Measurements from ENCODE around the gene XPR1.
"Not testable (repeated sequence)": the region's sequence is repeated elsewhere in the genome, so short reads cannot be mapped to it uniquely, and the experiment has no call there.

The XPR1 gene

DNA sequence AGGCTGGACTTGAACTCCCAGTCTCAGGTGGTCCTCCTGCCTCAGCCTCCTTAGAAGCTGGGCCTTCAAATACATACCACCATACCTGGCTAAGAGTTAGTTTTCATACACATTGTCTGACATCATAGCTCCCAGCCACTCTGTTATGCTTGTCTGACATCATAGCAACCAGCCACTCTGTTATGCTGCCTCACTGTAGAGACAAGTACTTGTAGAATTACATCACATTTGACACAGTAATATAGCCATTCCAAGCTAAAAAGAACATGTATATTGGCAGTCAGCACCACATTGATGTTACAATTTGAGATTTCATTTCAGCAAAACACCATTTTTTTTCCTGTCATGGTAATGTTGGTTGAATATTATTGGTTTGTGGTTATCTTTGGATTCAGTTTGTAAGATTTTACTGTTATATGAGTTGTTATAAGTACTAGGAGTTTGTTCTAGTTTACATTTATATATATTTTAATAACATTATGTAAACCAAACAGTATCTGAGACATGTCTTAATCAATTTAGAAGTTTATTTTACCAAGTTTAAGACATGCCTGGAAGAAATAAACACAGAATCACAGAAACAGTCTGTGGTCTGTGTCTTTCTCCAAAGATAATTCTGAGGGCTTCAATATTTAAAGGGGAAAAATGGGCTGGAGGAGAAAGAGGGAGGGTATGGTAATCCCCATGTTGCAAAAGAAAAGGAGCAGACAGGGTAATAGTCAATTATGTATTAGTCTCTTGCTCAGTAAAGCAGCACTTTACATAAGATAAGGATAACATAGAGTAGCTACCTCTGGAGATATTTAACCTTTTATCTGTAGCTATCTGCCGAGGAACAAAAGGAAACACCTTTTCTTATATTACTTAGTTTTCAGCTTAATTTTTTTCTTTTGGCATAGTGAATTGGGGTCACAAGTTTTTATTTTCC is 43.0 kb downstream of the XPR1 start:
- in situ Hi-C loops (cut with HindIII; ENCODE audit: low pct_unique_long_range_greater_than_20kb, low sequenced_read_pairs) = no loop called here
- no peak for TF ChIP-seq JUND (IDR thresholded peaks at IDR 0.05; ENCODE audit: low read depth)

GRCh38 chr1:180675586-180675985 is 43.8 kb downstream of the XPR1 start:
- no peak for DNase-seq (ENCODE audit: low read depth in 1 of 2, low spot score in 1 of 2)
- in situ Hi-C loops (cut with HindIII; ENCODE audit: low pct_unique_long_range_greater_than_20kb, low sequenced_read_pairs) = no loop called here
- TF ChIP-seq JUND (IDR thresholded peaks at IDR 0.05; ENCODE audit: low read depth) = no peak

More for the DNA sequence above, 43.0 kb downstream of the XPR1 start:
- DNase-seq (ENCODE audit: low read depth in 1 of 2, low spot score in 1 of 2) = no peak

GRCh38 chr1:180680558-180681144 is 48.8 kb downstream of the XPR1 start:
- TF ChIP-seq JUND (IDR thresholded peaks at IDR 0.05; ENCODE audit: low read depth) = no peak
- in situ Hi-C loops (cut with HindIII; ENCODE audit: low pct_unique_long_range_greater_than_20kb, low sequenced_read_pairs) = no loop called here
- DNase-seq (ENCODE audit: low read depth in 1 of 2, low spot score in 1 of 2) = no peak

GRCh38 chr1:180683117-180683516 is 51.3 kb downstream of the XPR1 start:
- DNase-seq (ENCODE audit: low read depth in 1 of 2, low spot score in 1 of 2); in situ Hi-C loops (cut with HindIII; ENCODE audit: low pct_unique_long_range_greater_than_20kb, low sequenced_read_pairs): not testable (repeated sequence)

GRCh38 chr1:180691322-180691913 is 59.6 kb downstream of the XPR1 start:
- no peak for DNase-seq (ENCODE audit: low read depth in 1 of 2, low spot score in 1 of 2)
- in situ Hi-C loops (cut with HindIII; ENCODE audit: low pct_unique_long_range_greater_than_20kb, low sequenced_read_pairs) = no loop called here
- peak; percentile 13; the same call in 1 of the 2 replicates for TF ChIP-seq JUND (IDR thresholded peaks at IDR 0.05; ENCODE audit: low read depth)

DNA sequence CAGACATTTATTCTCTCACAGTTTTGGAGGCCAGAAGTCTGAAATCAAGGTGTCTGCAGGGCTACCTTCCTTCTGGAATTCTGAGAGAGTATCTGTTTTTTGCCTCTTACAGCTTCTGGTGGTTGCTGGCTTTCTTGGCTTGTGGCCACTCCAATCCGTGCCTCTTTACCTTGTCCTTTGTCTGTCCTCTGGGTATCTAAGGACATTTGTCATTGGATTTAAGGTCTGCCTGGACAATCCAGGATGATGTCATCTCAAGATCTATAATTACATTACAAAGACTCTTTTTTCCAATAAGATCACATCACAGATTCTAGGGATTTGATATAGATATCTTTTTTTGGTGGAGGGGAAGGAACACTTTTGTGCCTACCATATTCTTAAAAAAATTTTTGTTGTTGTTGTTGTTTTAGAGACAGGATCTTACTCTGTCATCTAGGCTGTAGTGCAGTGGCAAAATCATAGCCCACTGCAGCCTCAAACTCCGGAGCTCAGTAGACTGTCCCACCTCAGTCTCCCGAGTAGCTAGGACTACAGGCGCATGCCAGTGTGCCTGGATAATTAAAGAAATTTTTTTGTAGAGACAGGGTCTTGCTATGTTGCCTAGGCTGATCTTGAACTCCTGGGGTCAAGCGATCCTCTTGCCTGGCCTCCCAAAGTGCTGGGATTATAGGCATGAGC is 61.9 kb downstream of the XPR1 start:
- in situ Hi-C loops (cut with HindIII; ENCODE audit: low pct_unique_long_range_greater_than_20kb, low sequenced_read_pairs) = no loop called here
- TF ChIP-seq JUND (IDR thresholded peaks at IDR 0.05; ENCODE audit: low read depth) = no peak

DNA sequence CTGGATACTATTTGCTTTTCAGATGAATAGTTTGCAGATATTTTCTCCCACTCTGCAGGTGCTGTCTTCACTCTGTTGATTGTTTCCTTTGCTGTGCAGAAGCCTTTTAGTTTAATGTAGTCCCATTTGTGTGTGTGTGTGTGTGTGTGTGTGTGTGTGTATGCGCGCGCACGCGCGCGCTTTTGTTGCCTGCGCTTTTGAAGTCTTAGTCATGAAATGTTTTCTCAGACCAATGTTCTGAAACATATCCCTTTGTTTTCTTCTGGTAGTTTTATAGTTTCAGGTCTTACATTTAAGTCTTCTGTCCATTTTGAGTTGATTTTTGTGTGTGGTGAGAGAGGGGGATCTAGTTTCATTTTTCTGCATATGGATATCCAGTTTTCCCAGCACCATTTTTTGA is 63.5 kb downstream of the XPR1 start:
- no peak for DNase-seq (ENCODE audit: low read depth in 1 of 2, low spot score in 1 of 2)
- in situ Hi-C loops (cut with HindIII; ENCODE audit: low pct_unique_long_range_greater_than_20kb, low sequenced_read_pairs) = no loop called here
- TF ChIP-seq JUND (IDR thresholded peaks at IDR 0.05; ENCODE audit: low read depth) = no peak

More for the DNA sequence above, 61.9 kb downstream of the XPR1 start:
- DNase-seq (ENCODE audit: low read depth in 1 of 2, low spot score in 1 of 2) = no peak

GRCh38 chr1:180696361-180696760 is 64.5 kb downstream of the XPR1 start:
- TF ChIP-seq JUND (IDR thresholded peaks at IDR 0.05; ENCODE audit: low read depth) = no peak
- no peak for DNase-seq (ENCODE audit: low read depth in 1 of 2, low spot score in 1 of 2)
- in situ Hi-C loops (cut with HindIII; ENCODE audit: low pct_unique_long_range_greater_than_20kb, low sequenced_read_pairs) = no loop called here

DNA sequence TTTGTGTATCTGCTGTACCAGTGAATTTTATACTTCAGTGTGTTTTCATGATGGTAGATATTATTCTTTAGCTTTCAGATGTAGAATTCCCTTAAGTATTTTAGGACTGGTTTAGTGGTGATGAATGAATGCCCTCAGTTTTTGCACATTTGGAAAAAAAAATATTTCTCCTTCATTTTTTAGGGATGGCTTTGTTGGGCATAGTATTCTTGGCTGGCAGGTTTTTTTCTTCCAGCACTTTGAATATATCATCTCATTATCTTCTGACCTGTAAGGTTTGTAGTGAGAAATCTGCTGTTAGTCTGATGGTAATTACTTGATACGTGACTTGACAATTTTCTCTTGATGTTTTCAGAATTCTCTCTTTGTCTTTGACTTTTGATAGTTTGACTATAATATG is 66.8 kb downstream of the XPR1 start:
- in situ Hi-C loops (cut with HindIII; ENCODE audit: low pct_unique_long_range_greater_than_20kb, low sequenced_read_pairs) = no loop called here
- no peak for DNase-seq (ENCODE audit: low read depth in 1 of 2, low spot score in 1 of 2)
- no peak for TF ChIP-seq JUND (IDR thresholded peaks at IDR 0.05; ENCODE audit: low read depth)

- in situ Hi-C loops (cut with HindIII; ENCODE audit: low pct_unique_long_range_greater_than_20kb, low sequenced_read_pairs); DNase-seq (ENCODE audit: low read depth in 1 of 2, low spot score in 1 of 2): not testable (repeated sequence)
Observed at GRCh38 chr1:180702376-180702775, 70.6 kb downstream of the XPR1 start.

- DNase-seq (ENCODE audit: low read depth in 1 of 2, low spot score in 1 of 2) = not testable (repeated sequence)
Observed at GRCh38 chr1:180710746-180711145, 78.9 kb downstream of the XPR1 start.

GRCh38 chr1:180711260-180711659 is 79.4 kb downstream of the XPR1 start:
- DNase-seq (ENCODE audit: low read depth in 1 of 2, low spot score in 1 of 2); in situ Hi-C loops (cut with HindIII; ENCODE audit: low pct_unique_long_range_greater_than_20kb, low sequenced_read_pairs): not testable (repeated sequence)

More at GRCh38 chr1:180710746-180711145, 78.9 kb downstream of the XPR1 start:
- in situ Hi-C loops (cut with HindIII; ENCODE audit: low pct_unique_long_range_greater_than_20kb, low sequenced_read_pairs) = not testable (repeated sequence)

DNA sequence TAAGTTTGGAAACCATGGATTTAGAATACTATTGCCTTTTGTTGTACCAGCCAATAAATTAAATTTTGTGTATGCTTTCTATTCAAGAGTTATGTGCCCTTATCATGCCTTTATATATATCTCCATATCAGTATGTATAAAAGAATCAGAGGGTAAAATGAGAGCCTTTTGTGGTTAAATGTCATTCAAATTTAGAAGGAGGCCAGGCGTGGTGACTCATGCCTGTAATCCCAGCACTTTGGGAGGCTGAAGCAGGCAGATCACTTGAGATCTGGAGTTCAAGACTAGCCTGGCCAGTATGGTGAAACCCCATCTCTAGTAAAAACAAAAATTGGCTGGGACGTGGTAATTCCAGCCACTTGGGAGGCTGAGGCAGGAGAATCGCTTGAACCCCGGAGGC is 88.9 kb downstream of the XPR1 start:
- no peak for TF ChIP-seq JUND (IDR thresholded peaks at IDR 0.05; ENCODE audit: low read depth)
- in situ Hi-C loops (cut with HindIII; ENCODE audit: low pct_unique_long_range_greater_than_20kb, low sequenced_read_pairs) = no loop called here
- DNase-seq (ENCODE audit: low read depth in 1 of 2, low spot score in 1 of 2) = no peak

Measured in T47D (cell line).